ENCODE data around the gene SUN3. TPM values are rescaled to one million over a fixed set of nuclear protein-coding genes. Genes with fewer than 3 reads are reported as not detected.

SUN3 gene
- total RNA-seq, 2 donors from 2014 or later, result not detected

DNA sequence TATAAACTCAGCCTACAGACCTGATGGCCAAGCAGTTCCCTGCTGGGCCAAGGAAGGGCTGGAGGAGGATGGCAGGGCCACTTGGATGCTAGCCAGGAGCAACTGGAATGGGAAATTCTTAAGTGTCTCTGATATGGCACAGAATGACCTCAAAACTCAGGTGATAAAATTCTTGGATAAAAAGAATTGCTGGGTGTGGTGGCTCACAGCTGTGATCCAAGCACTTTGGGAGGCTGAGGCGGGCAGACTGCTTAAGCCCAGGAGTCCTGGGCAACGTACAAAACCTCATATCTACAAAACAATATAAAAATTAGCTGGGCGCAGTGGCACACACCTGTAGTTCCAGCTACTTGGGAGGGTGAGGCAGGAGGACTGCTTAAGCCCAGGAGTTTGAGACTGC is 66.6 kb downstream of the SUN3 start:
- H3K36me3 ChIP-seq (ENCODE audit: control insufficient read depth, insufficient read depth, low read length), result peaks cover 75% of the 10 kb centered on the region
- peaks cover 82% of the 10 kb centered on the region for H3K36me3 Mint-ChIP-seq (ENCODE audit: low read depth)
- H3K9ac ChIP-seq (ENCODE audit: extremely low read depth, low read length, poor library complexity, severe bottlenecking), result no peak overlapping the region
- H3K4me3 ChIP-seq (ENCODE audit: low read length), result no peak overlapping the region
- WGBS, 2 experiments (ENCODE audit: insufficient coverage in 1 of 2, insufficient read length in 1 of 2), result 96 to 100% methylated on average over 1 to 3 of the region's 3 CpGs
- no peaks in the 10 kb centered on the region for H3K27me3 ChIP-seq (ENCODE audit: control insufficient read depth, insufficient read depth, low read length, poor library complexity, severe bottlenecking)
- peaks cover 29% of the 10 kb centered on the region for H3K9me3 Mint-ChIP-seq
- H3K9me3 ChIP-seq (ENCODE audit: control insufficient read depth, low read length), result peaks cover 21% of the 10 kb centered on the region
- H3K27me3 Mint-ChIP-seq (ENCODE audit: insufficient read depth), result no peaks in the 10 kb centered on the region
- no peak overlapping the region for H3K4me3 Mint-ChIP-seq
- no peak overlapping the region for H3K27ac ChIP-seq (ENCODE audit: low read depth, low read length)
- H3K4me1 ChIP-seq (ENCODE audit: control insufficient read depth, insufficient read depth, low read length), result no peaks in the 10 kb centered on the region
- DNase-seq, result no peak
- no peak overlapping the region for H3K27ac Mint-ChIP-seq
- no peaks in the 10 kb centered on the region for H3K4me1 Mint-ChIP-seq
- TF ChIP-seq, protein P1, sequence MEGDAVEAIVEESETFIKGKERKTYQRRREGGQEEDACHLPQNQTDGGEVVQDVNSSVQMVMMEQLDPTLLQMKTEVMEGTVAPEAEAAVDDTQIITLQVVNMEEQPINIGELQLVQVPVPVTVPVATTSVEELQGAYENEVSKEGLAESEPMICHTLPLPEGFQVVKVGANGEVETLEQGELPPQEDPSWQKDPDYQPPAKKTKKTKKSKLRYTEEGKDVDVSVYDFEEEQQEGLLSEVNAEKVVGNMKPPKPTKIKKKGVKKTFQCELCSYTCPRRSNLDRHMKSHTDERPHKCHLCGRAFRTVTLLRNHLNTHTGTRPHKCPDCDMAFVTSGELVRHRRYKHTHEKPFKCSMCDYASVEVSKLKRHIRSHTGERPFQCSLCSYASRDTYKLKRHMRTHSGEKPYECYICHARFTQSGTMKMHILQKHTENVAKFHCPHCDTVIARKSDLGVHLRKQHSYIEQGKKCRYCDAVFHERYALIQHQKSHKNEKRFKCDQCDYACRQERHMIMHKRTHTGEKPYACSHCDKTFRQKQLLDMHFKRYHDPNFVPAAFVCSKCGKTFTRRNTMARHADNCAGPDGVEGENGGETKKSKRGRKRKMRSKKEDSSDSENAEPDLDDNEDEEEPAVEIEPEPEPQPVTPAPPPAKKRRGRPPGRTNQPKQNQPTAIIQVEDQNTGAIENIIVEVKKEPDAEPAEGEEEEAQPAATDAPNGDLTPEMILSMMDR (conservative IDR thresholded peaks at IDR 0.05), result no peak

DNA sequence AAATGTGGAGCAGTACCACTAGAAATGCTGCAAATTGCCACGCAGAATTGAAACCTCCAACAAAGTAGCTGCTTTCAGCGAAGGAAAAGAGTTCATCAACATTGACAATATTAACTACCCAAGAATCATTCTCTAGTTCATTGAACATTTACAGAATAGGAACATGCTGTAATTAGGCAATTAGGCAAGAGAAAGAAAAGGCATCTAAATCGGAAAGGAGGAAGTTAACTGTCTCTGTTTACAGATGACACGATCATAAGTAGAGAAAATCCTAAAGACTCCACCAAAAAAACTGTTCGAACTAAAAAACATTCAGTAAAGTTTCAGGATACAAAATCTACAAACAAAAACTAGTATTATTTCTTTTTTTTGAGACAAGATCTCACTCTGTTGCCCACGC is 71.8 kb downstream of the SUN3 start:
- TF ChIP-seq, protein P1 (conservative IDR thresholded peaks at IDR 0.05), result no peak
- peaks cover 61% of the 10 kb centered on the region for H3K36me3 Mint-ChIP-seq (ENCODE audit: low read depth)
- 75 to 77% methylated on average over 4 to 6 of the region's 6 CpGs for WGBS, 2 experiments (ENCODE audit: insufficient coverage in 1 of 2, insufficient read length in 1 of 2)

DNA sequence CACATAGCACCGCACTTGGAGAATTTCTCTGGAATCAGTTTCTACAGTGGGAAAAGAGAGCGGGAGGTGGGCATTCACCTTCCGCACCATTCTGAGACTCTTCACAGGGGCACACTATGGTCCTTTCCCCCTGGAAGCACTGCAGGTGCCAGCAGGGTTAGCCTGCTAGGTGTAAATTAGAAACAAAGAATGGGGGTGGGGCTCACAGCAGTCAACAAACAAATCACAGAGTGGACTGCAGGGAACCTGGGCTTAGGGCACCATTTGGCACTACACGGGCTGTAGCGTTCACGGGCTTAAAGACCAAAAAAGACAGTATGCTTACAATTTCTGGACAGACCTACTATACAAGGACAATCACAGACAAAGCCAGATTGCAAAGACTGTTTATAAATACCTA is 72.7 kb downstream of the SUN3 start:
- Histone ChIP-seq H3K4me1 (ENCODE audit: control insufficient read depth, insufficient read depth, low read length) (peaks cover 11% of the 10 kb centered on the region), H3K9ac (ENCODE audit: extremely low read depth, low read length, poor library complexity, severe bottlenecking) (no peak overlapping the region), H3K4me3 (ENCODE audit: low read length) (no peak overlapping the region), H3K27me3 (ENCODE audit: control insufficient read depth, insufficient read depth, low read length, poor library complexity, severe bottlenecking) (no peaks in the 10 kb centered on the region), H3K27ac (ENCODE audit: low read depth, low read length) (no peak overlapping the region), H3K36me3 (ENCODE audit: control insufficient read depth, insufficient read depth, low read length) (peaks cover 38% of the 10 kb centered on the region), H3K9me3 (ENCODE audit: control insufficient read depth, low read length) (peaks cover 14% of the 10 kb centered on the region)
- Mint-ChIP-seq H3K36me3 (ENCODE audit: low read depth) (peaks cover 52% of the 10 kb centered on the region), H3K4me3 (peak overlapping the region; percentile 11), H3K9me3 (peaks cover 25% of the 10 kb centered on the region), H3K27me3 (ENCODE audit: insufficient read depth) (no peaks in the 10 kb centered on the region), H3K27ac (no peak overlapping the region), H3K4me1 (peaks cover 31% of the 10 kb centered on the region)
- DNase-seq, result peak; percentile 68
- TF ChIP-seq, protein P1 (conservative IDR thresholded peaks at IDR 0.05), result no peak
- WGBS, 2 experiments (ENCODE audit: insufficient coverage in 1 of 2, insufficient read length in 1 of 2), result 63 to 93% methylated on average over 2 to 6 of the region's 6 CpGs

More for the DNA sequence above, 71.8 kb downstream of the SUN3 start:
- Mint-ChIP-seq H3K9me3 (peaks cover 31% of the 10 kb centered on the region), H3K4me1 (peaks cover 22% of the 10 kb centered on the region), H3K27me3 (ENCODE audit: insufficient read depth) (no peaks in the 10 kb centered on the region), H3K27ac (no peak overlapping the region), H3K4me3 (no peak overlapping the region)
- no peak overlapping the region for H3K27ac ChIP-seq (ENCODE audit: low read depth, low read length)
- peaks cover 47% of the 10 kb centered on the region for H3K36me3 ChIP-seq (ENCODE audit: control insufficient read depth, insufficient read depth, low read length)
- DNase-seq, result no peak
- no peak overlapping the region for H3K9ac ChIP-seq (ENCODE audit: extremely low read depth, low read length, poor library complexity, severe bottlenecking)
- H3K27me3 ChIP-seq (ENCODE audit: control insufficient read depth, insufficient read depth, low read length, poor library complexity, severe bottlenecking), result no peaks in the 10 kb centered on the region
- peaks cover 7% of the 10 kb centered on the region for H3K4me1 ChIP-seq (ENCODE audit: control insufficient read depth, insufficient read depth, low read length)
- no peak overlapping the region for H3K4me3 ChIP-seq (ENCODE audit: low read length)
- H3K9me3 ChIP-seq (ENCODE audit: control insufficient read depth, low read length), result peaks cover 21% of the 10 kb centered on the region
